Thoracic aorta (tissue), 2 donors: Measurements from ENCODE around the gene HIP1R. TPM values are rescaled to one million over a fixed set of nuclear protein-coding genes. Genes with fewer than 3 reads are reported as not detected.

Source experiments
- ATAC-seq: fragments of 150-250 bp; one replicate; pipeline ENCODE4 v1.8.0; 2017; ENCODE audit warnings: low read depth; ENCODE audit not compliant: insufficient number of reproducible peaks, low FRiP score
- DNase-seq: peaks from one replicate; pipeline ENCODE4 v3.0.0-alpha.2; 2020; ENCODE audit warnings: low spot score
- H3K27ac ChIP-seq, 2 donors: fragments of 200-600 bp; sonication (generic); 1 replicate in 1 of 2; 2 replicates in 1 of 2; pipeline ENCODE4 v1.5.1; 2016; ENCODE audit warnings: mild to moderate bottlenecking in 2 of 2, moderate library complexity in 2 of 2
- H3K27me3 ChIP-seq: fragments of 200-600 bp; sonication (generic); replicated peaks from 2 replicates; pipeline ENCODE4 v1.6.0; 2016; ENCODE audit warnings: mild to moderate bottlenecking; ENCODE audit not compliant: insufficient read depth
- H3K36me3 ChIP-seq: fragments of 200-600 bp; sonication (generic); one replicate; pipeline ENCODE4 v1.5.1; 2016
- H3K4me1 ChIP-seq, 2 donors: fragments of 200-600 bp; sonication (generic); 1 replicate in 1 of 2; 2 replicates in 1 of 2; pipeline versions ENCODE4 v1.5.1 to v1.6.0; 2016; ENCODE audit warnings: low read depth in 2 of 2, mild to moderate bottlenecking in 1 of 2; ENCODE audit not compliant: control insufficient read depth in 1 of 2
- H3K4me3 ChIP-seq: fragments of 200-600 bp; sonication (generic); 2 replicates; pipeline ENCODE4 v1.5.1; 2016; ENCODE audit warnings: mild to moderate bottlenecking
- H3K9me3 ChIP-seq: fragments of 200-600 bp; sonication (generic); 2 replicates; pipeline ENCODE4 v1.5.1; 2016
- CTCF ChIP-seq: fragments of 200-600 bp; sonication (generic); IDR thresholded peaks from one replicate; pipeline ENCODE4 v1.5.1; 2019; ENCODE audit warnings: antibody characterized with exemption
- total RNA-seq, 2 donors: library from RNA; depleted of rRNA; stranded (reverse); fragments of >200 nt; gene quantifications; one replicate each; pipeline versions ENCODE4 v1.1.0 to v1.2.3, GENCODE V29; 2016

Gene HIP1R
- total RNA-seq, 2 donors from 2014 or later = 109 to 131 TPM

DNA sequence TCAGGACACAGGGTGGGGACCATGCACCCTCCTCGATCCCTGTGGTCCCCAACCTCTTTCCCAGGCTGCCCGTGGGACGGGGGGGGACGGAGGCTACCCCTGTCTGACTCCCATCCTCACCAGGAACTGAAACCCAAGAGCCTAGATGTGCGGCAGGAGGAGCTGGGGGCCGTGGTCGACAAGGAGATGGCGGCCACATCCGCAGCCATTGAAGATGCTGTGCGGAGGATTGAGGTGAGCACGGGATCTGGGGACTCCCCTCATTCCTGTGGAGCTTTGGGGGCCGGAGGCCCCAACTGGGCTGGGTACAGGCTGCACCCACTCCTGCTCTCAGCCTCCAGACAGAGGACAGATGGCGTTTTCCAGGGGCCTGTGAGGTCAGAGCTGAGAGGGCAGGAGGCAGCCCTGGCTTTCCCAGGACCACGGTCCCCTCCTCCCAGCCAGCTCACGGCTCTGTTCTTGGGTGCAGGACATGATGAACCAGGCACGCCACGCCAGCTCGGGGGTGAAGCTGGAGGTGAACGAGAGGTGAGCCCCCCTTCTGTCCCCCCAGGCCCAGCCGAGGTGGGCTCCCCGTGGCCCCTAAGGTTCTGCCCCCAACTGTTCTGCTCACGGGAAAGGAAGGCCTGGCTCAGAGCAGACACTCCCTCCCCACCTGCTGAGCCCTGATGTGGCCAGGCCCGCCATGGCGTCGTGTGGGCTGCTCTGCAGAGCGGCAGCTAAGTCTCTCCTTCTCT is 24.2 kb downstream of the HIP1R start:
- ATAC-seq (no peak), DNase-seq (no peak)
- no peak for TF ChIP-seq CTCF
- Histone ChIP-seq H3K27ac (peak overlapping the region in 1 of 2 donors; percentile 41), H3K36me3 (peaks cover 61% of the 10 kb centered on the region), H3K27me3 (no peaks in the 10 kb centered on the region), H3K4me1 (peaks cover 0 to 8% of the 10 kb centered on the region in 2 donors), H3K9me3 (no peaks in the 10 kb centered on the region), H3K4me3 (no peak overlapping the region)

DNA sequence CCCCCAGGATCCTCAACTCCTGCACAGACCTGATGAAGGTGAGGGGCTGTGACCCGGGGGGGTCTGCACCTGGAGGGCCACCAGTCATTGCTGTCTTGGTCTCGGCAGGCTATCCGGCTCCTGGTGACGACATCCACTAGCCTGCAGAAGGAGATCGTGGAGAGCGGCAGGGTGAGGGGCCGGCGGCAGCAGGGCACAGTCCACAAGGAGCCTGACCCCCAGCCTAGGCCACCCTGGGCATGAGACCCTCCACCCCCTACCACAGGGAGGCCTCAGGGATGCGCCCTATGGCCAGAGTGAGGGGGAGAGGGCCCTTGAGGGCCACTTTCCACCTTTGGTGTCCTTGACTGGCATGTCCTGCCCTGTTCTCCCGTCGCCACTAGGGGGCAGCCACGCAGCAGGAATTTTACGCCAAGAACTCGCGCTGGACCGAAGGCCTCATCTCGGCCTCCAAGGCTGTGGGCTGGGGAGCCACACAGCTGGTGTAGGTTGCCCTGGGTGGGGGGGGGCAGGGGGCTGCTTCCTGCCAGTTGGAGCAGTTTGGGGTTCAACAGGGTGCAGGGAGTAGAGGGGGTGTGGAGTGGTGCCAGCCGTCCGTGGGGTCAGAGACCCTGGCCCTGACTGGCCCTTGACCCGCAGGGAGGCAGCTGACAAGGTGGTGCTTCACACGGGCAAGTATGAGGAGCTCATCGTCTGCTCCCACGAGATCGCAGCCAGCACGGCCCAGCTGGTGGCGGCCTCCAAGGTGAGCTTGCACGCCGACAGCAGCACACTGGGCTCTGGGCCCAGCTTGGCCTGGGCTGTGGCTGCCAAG is 25.0 kb downstream of the HIP1R start:
- no peaks in the 10 kb centered on the region for H3K27me3 ChIP-seq
- H3K36me3 ChIP-seq = peaks cover 54% of the 10 kb centered on the region
- no peak for ATAC-seq

GRCh38 chr12:122860854-122861586 is 25.8 kb downstream of the HIP1R start:
- Histone ChIP-seq H3K27ac (peak overlapping the region; percentile 41 to 43), H3K27me3 (no peaks in the 10 kb centered on the region), H3K4me3 (no peak overlapping the region), H3K4me1 (peaks cover 0 to 8% of the 10 kb centered on the region in 2 donors), H3K9me3 (no peaks in the 10 kb centered on the region), H3K36me3 (peaks cover 47% of the 10 kb centered on the region)
- no peak for TF ChIP-seq CTCF
- ATAC-seq = no peak
- DNase-seq = no peak

More for the DNA sequence above, 25.0 kb downstream of the HIP1R start:
- no peaks in the 10 kb centered on the region for H3K9me3 ChIP-seq
- DNase-seq = no peak
- TF ChIP-seq CTCF = peak; percentile 97
- peaks cover 0 to 8% of the 10 kb centered on the region in 2 donors for H3K4me1 ChIP-seq
- H3K27ac ChIP-seq = peak overlapping the region; percentile 41 to 43
- H3K4me3 ChIP-seq = no peak overlapping the region

DNA sequence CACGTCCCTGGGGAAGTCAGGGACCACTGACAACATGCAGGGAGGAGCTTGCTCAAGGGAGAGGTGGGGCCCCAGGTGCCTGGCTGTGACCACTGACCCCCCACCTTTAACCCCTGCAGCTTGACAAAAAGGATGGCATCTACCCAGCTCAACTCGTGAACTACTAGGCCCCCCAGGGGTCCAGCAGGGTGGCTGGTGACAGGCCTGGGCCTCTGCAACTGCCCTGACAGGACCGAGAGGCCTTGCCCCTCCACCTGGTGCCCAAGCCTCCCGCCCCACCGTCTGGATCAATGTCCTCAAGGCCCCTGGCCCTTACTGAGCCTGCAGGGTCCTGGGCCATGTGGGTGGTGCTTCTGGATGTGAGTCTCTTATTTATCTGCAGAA is 26.3 kb downstream of the HIP1R start:
- no peak for TF ChIP-seq CTCF
- no peaks in the 10 kb centered on the region for H3K27me3 ChIP-seq
- H3K4me1 ChIP-seq = peaks cover 0 to 8% of the 10 kb centered on the region in 2 donors
- DNase-seq (no peak), ATAC-seq (no peak)
- H3K9me3 ChIP-seq = no peaks in the 10 kb centered on the region
- no peak overlapping the region for H3K27ac ChIP-seq
- peaks cover 41% of the 10 kb centered on the region for H3K36me3 ChIP-seq
- no peak overlapping the region for H3K4me3 ChIP-seq
